Measurements from ENCODE around the gene RPS15.

DNA sequence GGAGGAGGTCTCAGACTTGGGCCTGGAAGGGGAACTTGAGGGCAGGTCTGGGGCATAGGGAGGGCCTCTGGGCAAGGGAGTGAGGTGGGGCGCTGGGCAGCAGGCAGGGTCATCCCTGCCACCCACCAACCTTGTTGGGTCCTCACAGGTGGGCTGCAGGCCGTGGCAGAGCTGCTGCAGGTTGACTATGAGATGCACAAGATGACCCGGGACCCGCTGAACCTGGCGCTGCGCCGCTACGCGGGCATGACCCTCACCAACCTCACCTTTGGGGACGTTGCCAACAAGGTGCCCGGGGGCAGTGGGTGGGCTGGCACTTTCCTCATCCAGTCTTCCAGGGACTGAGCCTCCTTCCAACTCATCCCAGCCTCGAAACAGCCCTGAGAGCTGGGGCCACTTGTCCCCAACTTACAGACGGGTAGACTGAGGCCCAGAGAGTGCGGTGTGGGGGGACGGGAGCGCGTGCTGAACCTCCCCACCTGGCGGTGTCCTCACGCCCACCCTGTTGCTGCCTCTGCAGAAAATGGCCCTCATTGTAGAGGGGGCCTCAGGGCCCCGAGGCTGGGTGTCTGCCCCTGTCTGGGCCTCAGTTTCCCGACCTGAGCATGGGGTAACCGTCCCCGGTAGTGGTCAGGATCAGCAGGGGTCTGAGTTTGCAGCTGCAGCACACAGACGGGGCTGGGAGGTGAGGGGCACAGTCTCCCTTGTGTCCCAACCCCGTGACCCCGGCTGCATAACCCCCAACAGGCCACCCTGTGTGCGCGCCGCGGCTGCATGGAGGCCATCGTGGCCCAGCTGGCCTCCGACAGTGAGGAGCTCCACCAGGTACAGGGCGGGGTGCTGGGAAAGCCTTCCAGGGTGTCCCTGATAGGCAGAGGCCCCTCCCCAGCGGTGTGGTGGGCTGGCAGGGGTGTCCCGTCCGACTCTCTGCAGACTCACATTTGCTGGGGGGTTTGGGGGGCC lies 22.1 kb downstream of the RPS15 start:
- TF ChIP-seq, protein P1, sequence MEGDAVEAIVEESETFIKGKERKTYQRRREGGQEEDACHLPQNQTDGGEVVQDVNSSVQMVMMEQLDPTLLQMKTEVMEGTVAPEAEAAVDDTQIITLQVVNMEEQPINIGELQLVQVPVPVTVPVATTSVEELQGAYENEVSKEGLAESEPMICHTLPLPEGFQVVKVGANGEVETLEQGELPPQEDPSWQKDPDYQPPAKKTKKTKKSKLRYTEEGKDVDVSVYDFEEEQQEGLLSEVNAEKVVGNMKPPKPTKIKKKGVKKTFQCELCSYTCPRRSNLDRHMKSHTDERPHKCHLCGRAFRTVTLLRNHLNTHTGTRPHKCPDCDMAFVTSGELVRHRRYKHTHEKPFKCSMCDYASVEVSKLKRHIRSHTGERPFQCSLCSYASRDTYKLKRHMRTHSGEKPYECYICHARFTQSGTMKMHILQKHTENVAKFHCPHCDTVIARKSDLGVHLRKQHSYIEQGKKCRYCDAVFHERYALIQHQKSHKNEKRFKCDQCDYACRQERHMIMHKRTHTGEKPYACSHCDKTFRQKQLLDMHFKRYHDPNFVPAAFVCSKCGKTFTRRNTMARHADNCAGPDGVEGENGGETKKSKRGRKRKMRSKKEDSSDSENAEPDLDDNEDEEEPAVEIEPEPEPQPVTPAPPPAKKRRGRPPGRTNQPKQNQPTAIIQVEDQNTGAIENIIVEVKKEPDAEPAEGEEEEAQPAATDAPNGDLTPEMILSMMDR (optimal IDR thresholded peaks at IDR 0.05 in 1 of 3, IDR thresholded peaks at IDR 0.05 in 1 of 3, conservative IDR thresholded peaks at IDR 0.05 in 1 of 3; ENCODE audit: extremely low read depth in 1 of 3, insufficient read depth in 2 of 3, low read length in 3 of 3), result no peak
- TF ChIP-seq EZH2 (IDR thresholded peaks at IDR 0.05; ENCODE audit: low read length), result no peak

Data from keratinocyte (primary cell).